Measurements from ENCODE around the gene ANO1.

ANO1 gene

DNA sequence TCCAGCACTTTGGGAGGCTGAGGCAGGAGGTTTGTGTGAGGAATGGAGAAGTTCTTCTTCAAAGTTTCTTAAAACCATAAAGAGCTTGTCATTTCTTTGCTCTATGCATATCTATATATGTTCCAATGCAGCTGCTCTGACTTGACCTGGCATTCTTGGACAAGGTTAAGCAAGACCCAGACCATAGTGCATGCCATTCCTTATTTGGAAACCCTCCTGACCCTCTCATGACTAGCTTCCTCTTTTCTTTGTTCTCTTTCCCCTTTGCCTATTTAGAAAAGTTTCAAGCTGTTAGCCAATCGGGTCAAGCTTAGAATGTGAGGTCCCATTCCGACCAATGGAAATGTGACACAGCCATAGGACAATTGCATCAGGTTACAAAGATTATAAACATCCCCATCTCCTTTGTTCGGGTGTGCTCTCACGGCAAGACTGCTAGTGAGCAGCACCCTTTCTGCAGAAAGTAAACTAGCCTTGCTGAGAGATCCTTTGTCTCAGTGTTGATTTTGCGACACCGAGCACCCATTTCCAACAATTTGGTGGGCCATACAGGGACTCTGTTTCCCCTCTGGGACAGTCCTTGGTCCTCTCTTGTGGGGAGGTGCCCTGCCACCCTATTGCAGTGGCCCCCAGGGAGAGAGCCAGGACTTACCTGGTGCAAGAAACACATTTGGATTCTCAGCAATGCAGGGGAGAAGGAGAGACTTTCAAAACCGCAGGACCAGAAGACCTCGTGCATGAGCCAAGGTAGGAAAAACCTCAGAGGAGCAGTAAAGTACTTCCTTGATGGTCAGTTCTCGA, 39.9 kb upstream of the ANO1 start:
- Histone ChIP-seq H3K27me3 (ENCODE audit: control insufficient read depth, low read length) (no peaks in the 10 kb centered on the region), H3K79me2 (ENCODE audit: control insufficient read depth, low read length) (no peaks in the 10 kb centered on the region), H3K9me2 (replicated peaks; ENCODE audit: control insufficient read depth, low read length) (no peaks in the 10 kb centered on the region), H3K4me1 (ENCODE audit: control insufficient read depth, low read length) (no peaks in the 10 kb centered on the region), H3K27ac (ENCODE audit: low read depth, low read length) (no peak overlapping the region), H4K20me1 (ENCODE audit: control insufficient read depth, insufficient read depth, low read depth, low read length) (no peaks in the 10 kb centered on the region), H3F3A (ENCODE audit: control insufficient read depth, insufficient read depth) (no peaks in the 10 kb centered on the region), H3K4me2 (ENCODE audit: low read length) (no peak overlapping the region), H3K9me3 (ENCODE audit: control insufficient read depth, insufficient read depth, low read length) (no peaks in the 10 kb centered on the region), H3K4me3 (ENCODE audit: low read length) (no peak overlapping the region), H3K36me3 (ENCODE audit: control insufficient read depth, low read length) (no peaks in the 10 kb centered on the region)
- TF ChIP-seq, protein P1, sequence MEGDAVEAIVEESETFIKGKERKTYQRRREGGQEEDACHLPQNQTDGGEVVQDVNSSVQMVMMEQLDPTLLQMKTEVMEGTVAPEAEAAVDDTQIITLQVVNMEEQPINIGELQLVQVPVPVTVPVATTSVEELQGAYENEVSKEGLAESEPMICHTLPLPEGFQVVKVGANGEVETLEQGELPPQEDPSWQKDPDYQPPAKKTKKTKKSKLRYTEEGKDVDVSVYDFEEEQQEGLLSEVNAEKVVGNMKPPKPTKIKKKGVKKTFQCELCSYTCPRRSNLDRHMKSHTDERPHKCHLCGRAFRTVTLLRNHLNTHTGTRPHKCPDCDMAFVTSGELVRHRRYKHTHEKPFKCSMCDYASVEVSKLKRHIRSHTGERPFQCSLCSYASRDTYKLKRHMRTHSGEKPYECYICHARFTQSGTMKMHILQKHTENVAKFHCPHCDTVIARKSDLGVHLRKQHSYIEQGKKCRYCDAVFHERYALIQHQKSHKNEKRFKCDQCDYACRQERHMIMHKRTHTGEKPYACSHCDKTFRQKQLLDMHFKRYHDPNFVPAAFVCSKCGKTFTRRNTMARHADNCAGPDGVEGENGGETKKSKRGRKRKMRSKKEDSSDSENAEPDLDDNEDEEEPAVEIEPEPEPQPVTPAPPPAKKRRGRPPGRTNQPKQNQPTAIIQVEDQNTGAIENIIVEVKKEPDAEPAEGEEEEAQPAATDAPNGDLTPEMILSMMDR (IDR thresholded peaks at IDR 0.05; ENCODE audit: low read depth, low read length, poor library complexity, severe bottlenecking), result no peak
- TF ChIP-seq EZH2phosphoT487 (IDR thresholded peaks at IDR 0.05; ENCODE audit: borderline replicate concordance, low read length), result no peak

DNA sequence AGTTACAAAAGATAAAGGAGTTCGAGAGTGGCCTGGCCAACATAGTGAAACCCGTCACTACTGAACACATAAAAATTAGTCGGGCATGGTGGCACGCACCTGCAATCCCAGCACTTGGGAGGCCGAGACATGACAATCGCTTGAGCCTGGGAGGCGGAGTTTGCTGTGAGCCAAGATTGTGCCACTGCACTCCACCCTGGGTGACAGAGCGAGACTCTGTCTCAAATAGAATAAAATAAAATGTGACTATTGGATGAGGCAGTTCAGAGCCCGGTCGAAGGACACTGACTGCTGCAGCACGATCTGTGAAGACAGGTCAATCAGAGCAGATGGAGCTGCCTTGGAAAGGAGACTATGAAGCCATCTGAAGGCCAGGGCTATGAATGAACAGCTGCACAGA, 37.7 kb upstream of the ANO1 start:
- TF ChIP-seq EZH2phosphoT487 (IDR thresholded peaks at IDR 0.05; ENCODE audit: borderline replicate concordance, low read length), result no peak
- TF ChIP-seq, protein P1 (IDR thresholded peaks at IDR 0.05; ENCODE audit: low read depth, low read length, poor library complexity, severe bottlenecking), result no peak
- Histone ChIP-seq H4K20me1 (ENCODE audit: control insufficient read depth, insufficient read depth, low read depth, low read length) (no peaks in the 10 kb centered on the region), H3K36me3 (ENCODE audit: control insufficient read depth, low read length) (no peaks in the 10 kb centered on the region), H3K27ac (ENCODE audit: low read depth, low read length) (no peak overlapping the region), H3K4me2 (ENCODE audit: low read length) (no peak overlapping the region), H3K4me1 (ENCODE audit: control insufficient read depth, low read length) (no peaks in the 10 kb centered on the region), H3F3A (ENCODE audit: control insufficient read depth, insufficient read depth) (no peaks in the 10 kb centered on the region), H3K79me2 (ENCODE audit: control insufficient read depth, low read length) (no peaks in the 10 kb centered on the region), H3K4me3 (ENCODE audit: low read length) (no peak overlapping the region), H3K9me3 (ENCODE audit: control insufficient read depth, insufficient read depth, low read length) (no peaks in the 10 kb centered on the region), H3K9me2 (replicated peaks; ENCODE audit: control insufficient read depth, low read length) (no peaks in the 10 kb centered on the region), H3K27me3 (ENCODE audit: control insufficient read depth, low read length) (no peaks in the 10 kb centered on the region)

GRCh38 chr11:70040869-70041501, 37.1 kb upstream of the ANO1 start:
- Histone ChIP-seq H3K36me3 (ENCODE audit: control insufficient read depth, low read length) (no peaks in the 10 kb centered on the region), H3K27ac (ENCODE audit: low read depth, low read length) (no peak overlapping the region), H3K27me3 (ENCODE audit: control insufficient read depth, low read length) (no peaks in the 10 kb centered on the region), H3K4me3 (ENCODE audit: low read length) (no peak overlapping the region), H3K9me3 (ENCODE audit: control insufficient read depth, insufficient read depth, low read length) (no peaks in the 10 kb centered on the region), H3F3A (ENCODE audit: control insufficient read depth, insufficient read depth) (no peaks in the 10 kb centered on the region), H4K20me1 (ENCODE audit: control insufficient read depth, insufficient read depth, low read depth, low read length) (no peaks in the 10 kb centered on the region), H3K79me2 (ENCODE audit: control insufficient read depth, low read length) (no peaks in the 10 kb centered on the region), H3K9me2 (replicated peaks; ENCODE audit: control insufficient read depth, low read length) (no peaks in the 10 kb centered on the region), H3K4me1 (ENCODE audit: control insufficient read depth, low read length) (no peaks in the 10 kb centered on the region), H3K4me2 (ENCODE audit: low read length) (no peak overlapping the region)
- TF ChIP-seq, protein P1 (IDR thresholded peaks at IDR 0.05; ENCODE audit: low read depth, low read length, poor library complexity, severe bottlenecking), result no peak
- no peak for TF ChIP-seq EZH2phosphoT487 (IDR thresholded peaks at IDR 0.05; ENCODE audit: borderline replicate concordance, low read length)
